Endothelial cell (in vitro differentiated cells): ENCODE measurements around the gene DPP8. TPM values are rescaled to one million over a fixed set of nuclear protein-coding genes. Genes with fewer than 3 reads are reported as not detected.
A peak's percentile ranks its signal among the peaks of the same experiment; 100 is the strongest.
"Not testable (repeated sequence)": the region's sequence is repeated elsewhere in the genome, so short reads cannot be mapped to it uniquely, and the experiment has no call there.

Source experiments
- DNase-seq: peaks from one replicate; pipeline ENCODE4 v3.0.0; 2021; ENCODE audit warnings: low spot score
- H3K27ac Mint-ChIP-seq: one replicate; pipeline ENCODE4 v1.8.0; 2021; ENCODE audit warnings: mixed read lengths, inconsistent platforms; ENCODE audit not compliant: unreplicated experiment
- H3K27me3 Mint-ChIP-seq: one replicate; pipeline ENCODE4 v1.8.0; 2021; ENCODE audit warnings: mild to moderate bottlenecking, moderate library complexity, mixed read lengths, inconsistent platforms; ENCODE audit not compliant: unreplicated experiment
- H3K36me3 Mint-ChIP-seq: one replicate; pipeline ENCODE4 v1.8.0; 2021; ENCODE audit warnings: mild to moderate bottlenecking, low read depth, mixed read lengths, inconsistent platforms; ENCODE audit not compliant: unreplicated experiment
- H3K4me1 Mint-ChIP-seq: one replicate; pipeline ENCODE4 v1.8.0; 2021; ENCODE audit warnings: mild to moderate bottlenecking, mixed read lengths, inconsistent platforms; ENCODE audit not compliant: unreplicated experiment
- H3K4me3 Mint-ChIP-seq: one replicate; pipeline ENCODE4 v1.8.0; 2021; ENCODE audit warnings: mild to moderate bottlenecking, mixed read lengths, inconsistent platforms; ENCODE audit not compliant: unreplicated experiment
- H3K9me3 Mint-ChIP-seq: one replicate; pipeline ENCODE4 v1.8.0; 2021; ENCODE audit warnings: mixed read lengths, inconsistent platforms; ENCODE audit not compliant: unreplicated experiment
- total RNA-seq: library from RNA; stranded (reverse); fragmentation: NEBNext Ultra II Directional; extraction: Animal tissue kit (Norgen Biotek cat#: 25700); gene quantifications from one replicate; pipeline ENCODE4 v1.2.1, GENCODE V29; 2021; ENCODE audit not compliant: unreplicated experiment
- TF ChIP-seq, protein P1 (sequence below): fragments of 200-600 bp; sonication (generic); IDR thresholded peaks from one replicate; pipeline ENCODE4 v1.5.0; 2021; ENCODE audit warnings: antibody characterized with exemption; ENCODE audit not compliant: unreplicated experiment

The DPP8 gene
- total RNA-seq, 1 donor from 2014 or later = 36.6 TPM

DNA sequence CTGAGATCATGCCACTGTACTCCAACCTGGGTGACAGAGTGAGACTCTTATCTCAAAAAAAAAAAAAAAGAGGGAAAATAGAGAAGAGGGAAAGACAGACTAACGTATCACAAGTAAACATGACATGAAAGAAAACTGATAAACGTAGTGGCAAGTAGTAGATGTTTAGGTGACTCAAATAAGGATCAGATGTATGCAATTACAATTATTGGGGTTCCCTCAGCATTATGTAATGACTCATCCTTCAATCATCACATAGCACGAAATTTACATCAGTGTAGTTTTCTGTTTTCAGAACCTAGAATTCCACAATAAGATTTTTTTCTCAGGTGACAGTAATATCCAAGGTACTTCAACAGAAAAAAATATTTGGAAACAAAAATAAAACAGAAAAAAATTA lies 46.6 kb downstream of the DPP8 start:
- DNase-seq = no peak
- H3K4me1 Mint-ChIP-seq = no peaks in the 10 kb centered on the region
- peaks cover 19% of the 10 kb centered on the region for H3K36me3 Mint-ChIP-seq
- no peak overlapping the region for H3K27ac Mint-ChIP-seq
- H3K27me3 Mint-ChIP-seq = peaks cover 1% of the 10 kb centered on the region
- H3K4me3 Mint-ChIP-seq = no peak overlapping the region
- TF ChIP-seq, protein P1, sequence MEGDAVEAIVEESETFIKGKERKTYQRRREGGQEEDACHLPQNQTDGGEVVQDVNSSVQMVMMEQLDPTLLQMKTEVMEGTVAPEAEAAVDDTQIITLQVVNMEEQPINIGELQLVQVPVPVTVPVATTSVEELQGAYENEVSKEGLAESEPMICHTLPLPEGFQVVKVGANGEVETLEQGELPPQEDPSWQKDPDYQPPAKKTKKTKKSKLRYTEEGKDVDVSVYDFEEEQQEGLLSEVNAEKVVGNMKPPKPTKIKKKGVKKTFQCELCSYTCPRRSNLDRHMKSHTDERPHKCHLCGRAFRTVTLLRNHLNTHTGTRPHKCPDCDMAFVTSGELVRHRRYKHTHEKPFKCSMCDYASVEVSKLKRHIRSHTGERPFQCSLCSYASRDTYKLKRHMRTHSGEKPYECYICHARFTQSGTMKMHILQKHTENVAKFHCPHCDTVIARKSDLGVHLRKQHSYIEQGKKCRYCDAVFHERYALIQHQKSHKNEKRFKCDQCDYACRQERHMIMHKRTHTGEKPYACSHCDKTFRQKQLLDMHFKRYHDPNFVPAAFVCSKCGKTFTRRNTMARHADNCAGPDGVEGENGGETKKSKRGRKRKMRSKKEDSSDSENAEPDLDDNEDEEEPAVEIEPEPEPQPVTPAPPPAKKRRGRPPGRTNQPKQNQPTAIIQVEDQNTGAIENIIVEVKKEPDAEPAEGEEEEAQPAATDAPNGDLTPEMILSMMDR = no peak
- no peaks in the 10 kb centered on the region for H3K9me3 Mint-ChIP-seq

DNA sequence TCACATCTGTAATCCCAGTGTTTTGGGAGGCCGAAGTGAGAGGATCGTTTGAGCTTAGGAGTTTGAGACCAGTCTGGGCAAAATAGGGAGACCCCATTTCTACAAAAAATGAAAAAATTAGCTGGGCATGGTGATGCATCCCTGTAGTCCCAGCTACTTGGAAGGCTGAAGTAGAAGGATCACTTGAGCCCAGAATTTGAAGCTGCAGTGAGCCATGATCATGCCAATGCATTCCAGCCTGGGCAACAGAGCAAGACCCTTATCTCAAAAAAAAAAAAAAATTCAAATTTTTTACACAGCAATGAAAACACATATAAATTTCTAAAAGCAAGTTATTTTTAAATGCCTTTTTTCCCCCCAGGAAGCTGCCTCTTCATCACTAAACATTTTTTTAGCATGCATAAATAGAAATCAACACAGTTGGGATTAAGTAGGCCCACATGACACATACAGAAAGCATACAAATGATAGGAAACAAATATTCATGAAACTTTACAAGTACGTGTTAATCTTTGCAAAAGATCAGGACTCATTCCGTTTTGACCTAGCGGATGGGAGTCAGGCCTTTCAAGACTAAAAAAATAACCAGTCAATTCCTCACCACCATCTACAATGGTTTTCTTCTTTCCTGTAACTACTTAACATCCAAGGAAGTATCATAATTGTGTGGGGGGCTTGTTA lies 49.1 kb downstream of the DPP8 start:
- H3K4me1 Mint-ChIP-seq = no peaks in the 10 kb centered on the region
- no peaks in the 10 kb centered on the region for H3K9me3 Mint-ChIP-seq
- peaks cover 28% of the 10 kb centered on the region for H3K36me3 Mint-ChIP-seq
- H3K27me3 Mint-ChIP-seq = peaks cover 1% of the 10 kb centered on the region
- TF ChIP-seq, protein P1 = no peak
- no peak overlapping the region for H3K27ac Mint-ChIP-seq
- H3K4me3 Mint-ChIP-seq = peak overlapping the region; percentile 62
- DNase-seq = no peak

DNA sequence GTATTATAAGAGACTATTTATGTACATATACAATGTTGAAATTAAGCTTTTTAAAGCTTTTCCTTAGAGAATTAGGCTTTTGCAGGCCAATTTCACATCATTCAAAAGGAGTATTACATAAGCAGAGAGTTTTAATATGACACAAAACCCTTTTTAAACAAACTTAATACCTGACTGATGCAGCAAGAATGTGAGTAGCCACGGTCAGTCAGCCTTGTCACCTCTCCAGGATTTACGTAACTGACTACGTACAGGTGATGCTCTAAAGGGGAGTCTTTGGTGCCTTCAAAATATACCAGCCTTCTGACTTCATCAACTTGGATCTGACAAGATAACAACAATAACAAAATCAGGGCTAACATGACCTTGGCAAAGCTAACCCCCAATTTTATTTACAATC lies 50.6 kb downstream of the DPP8 start:
- DNase-seq = no peak
- peaks cover 24% of the 10 kb centered on the region for H3K36me3 Mint-ChIP-seq

DNA sequence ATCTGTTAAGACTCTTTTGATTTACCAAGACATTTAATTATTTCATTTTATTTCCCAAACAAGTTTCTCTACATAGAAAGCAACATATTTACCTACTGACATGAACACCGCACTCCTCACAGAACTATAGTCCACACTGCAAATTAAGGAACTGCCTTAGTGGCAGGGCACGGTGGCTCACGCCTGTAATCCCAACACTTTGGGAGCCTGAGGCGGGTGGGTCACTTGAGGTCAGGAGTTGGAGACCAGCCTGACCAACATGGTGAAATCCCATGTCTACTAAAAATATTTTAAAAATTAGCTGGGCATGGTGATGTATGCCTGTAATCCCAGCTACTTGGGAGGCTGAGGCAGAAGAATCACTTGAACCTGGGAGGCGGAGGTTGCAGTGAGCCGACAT lies 54.4 kb downstream of the DPP8 start:
- not testable (repeated sequence) for H3K27ac Mint-ChIP-seq, H3K4me1 Mint-ChIP-seq, DNase-seq, H3K4me3 Mint-ChIP-seq, H3K27me3 Mint-ChIP-seq, H3K9me3 Mint-ChIP-seq
- peaks cover 30% of the 10 kb centered on the region for H3K36me3 Mint-ChIP-seq

More for the DNA sequence above, 50.6 kb downstream of the DPP8 start:
- TF ChIP-seq, protein P1 = no peak
- Mint-ChIP-seq H3K9me3 (no peaks in the 10 kb centered on the region), H3K27me3 (peaks cover 1% of the 10 kb centered on the region), H3K27ac (no peak overlapping the region), H3K4me3 (no peak overlapping the region), H3K4me1 (no peaks in the 10 kb centered on the region)

DNA sequence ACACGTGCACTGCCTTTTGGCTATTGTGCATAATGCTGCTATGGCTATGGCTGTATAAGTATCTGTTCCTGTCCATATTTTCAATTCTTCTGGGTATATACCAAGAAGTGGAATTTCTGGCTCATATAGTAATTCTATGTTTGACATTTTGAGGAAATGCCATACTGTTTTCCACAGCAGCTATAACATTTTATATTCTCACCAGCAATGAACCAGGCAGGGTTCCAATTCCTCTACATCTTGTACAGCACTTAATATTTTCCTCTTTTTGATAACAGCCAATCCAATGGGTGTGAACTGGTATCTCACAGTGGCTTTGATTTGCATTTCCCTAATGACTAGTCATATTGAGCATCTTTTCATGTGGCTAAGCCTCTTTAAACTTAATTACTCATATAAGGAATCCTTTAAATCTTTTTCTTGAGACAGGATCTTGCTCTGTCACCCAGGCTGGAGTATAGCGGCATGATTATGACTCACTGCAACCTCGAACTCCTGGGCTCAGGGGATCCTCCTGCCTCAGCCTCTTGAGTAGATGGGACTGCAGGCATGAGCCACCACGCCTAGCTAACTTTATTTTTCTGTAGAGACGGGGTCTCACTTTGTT lies 56.6 kb downstream of the DPP8 start:
- peaks cover 32% of the 10 kb centered on the region for H3K36me3 Mint-ChIP-seq
- TF ChIP-seq, protein P1 = no peak
- DNase-seq = no peak
- no peak overlapping the region for H3K27ac Mint-ChIP-seq
- H3K4me3 Mint-ChIP-seq = no peak overlapping the region
- no peaks in the 10 kb centered on the region for H3K4me1 Mint-ChIP-seq
- H3K9me3 Mint-ChIP-seq = no peaks in the 10 kb centered on the region
- H3K27me3 Mint-ChIP-seq = peaks cover 2% of the 10 kb centered on the region

DNA sequence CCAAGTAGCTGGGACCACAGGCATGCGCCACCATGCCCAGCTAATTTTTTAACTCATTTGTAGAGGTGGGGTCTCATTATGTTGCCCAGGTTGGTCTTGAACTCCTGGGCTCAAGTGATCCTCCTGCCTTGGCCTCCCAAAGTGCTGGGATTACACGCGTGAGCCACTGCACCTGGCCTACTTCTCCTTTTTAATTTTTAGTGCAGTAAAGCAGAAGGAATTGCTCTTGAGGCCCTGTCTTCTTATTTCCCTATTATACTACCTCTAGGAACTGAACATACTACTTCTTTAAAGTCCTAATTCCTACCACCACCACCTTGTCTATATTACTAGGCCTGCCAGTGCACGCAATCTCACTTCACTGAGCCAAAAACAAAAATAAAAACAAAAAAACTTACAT lies 62.2 kb downstream of the DPP8 start:
- not testable (repeated sequence) for H3K27me3 Mint-ChIP-seq, H3K9me3 Mint-ChIP-seq, H3K27ac Mint-ChIP-seq, DNase-seq, H3K4me1 Mint-ChIP-seq
- Mint-ChIP-seq H3K36me3 (peaks cover 21% of the 10 kb centered on the region), H3K4me3 (peak overlapping the region; percentile 7)
